ENCODE data around the gene MAFB.

Gene MAFB

DNA sequence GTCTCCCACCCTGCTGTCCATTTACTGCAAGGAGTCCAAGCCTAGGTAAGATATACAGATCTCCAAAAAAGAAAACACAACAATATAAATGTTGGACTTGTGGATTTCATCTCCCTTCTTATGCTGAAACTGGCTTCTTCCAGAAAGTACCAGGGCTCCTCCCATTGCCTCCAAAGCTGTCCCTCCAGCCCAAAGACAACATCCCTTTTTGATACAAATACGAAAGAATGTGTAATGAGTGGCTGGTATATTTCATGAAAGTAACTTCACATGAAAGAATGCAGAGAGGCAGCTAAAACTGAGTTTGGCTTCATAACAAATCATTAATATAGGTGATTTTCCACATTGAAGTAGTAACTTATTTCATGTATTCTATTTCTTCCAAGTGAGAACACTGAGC, 7.9 kb downstream of the MAFB start:
- DNase-seq, result no peak

DNA sequence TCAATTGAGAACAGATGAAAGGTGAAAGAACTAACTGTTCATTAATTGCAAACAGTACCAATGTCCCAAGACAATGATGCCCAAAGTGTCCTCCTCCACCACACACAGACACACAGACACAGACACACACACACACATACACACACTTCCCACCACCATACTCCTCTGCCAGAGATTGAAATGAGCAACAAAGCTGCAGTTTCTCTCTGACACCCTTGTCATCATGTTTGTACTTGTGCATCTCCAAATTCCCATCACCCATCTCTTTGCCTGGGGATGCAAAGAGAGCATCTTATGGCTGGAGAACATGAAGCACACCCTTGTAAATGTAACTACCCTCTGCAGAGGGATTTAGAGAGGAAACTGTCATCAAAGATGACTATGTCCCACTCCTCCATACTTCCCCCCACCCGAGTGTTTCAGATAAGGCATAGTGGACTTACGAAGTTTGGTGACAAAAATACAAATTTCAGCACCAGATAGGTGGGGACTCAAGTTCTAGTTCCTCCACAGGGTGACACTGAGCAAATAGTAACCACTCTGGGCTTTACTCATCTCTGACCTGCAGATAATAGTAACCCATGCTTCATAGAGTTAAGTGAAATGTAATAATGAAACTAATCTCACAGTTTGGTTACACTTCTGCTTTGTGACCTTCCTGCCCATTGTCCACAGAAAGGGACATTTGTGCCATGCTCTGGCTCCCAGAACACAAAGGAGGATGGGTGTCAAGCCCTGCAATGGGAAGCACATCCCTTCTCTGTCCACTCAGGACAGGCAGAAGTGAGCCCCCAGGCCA, 8.7 kb downstream of the MAFB start:
- no peak for DNase-seq

DNA sequence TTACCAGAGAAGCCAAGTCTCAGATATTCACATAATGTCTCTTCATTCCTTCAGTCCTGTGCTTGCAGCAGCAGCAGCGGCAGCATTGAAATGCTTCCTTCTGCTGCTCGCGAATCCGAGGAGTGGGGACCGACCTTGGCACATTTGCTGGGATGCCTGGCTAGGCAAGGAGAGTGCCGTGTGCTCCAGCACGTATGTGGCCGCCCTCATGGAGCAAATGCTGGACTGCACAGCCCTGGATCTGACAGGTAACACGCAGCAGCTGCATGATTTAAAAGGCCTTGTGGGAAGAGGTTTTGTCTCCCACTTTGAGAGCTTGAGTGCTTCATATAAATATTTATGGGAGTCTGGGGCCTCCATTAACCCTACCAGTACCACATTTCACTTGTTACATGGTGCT, 9.9 kb downstream of the MAFB start:
- DNase-seq, result no peak

DNA sequence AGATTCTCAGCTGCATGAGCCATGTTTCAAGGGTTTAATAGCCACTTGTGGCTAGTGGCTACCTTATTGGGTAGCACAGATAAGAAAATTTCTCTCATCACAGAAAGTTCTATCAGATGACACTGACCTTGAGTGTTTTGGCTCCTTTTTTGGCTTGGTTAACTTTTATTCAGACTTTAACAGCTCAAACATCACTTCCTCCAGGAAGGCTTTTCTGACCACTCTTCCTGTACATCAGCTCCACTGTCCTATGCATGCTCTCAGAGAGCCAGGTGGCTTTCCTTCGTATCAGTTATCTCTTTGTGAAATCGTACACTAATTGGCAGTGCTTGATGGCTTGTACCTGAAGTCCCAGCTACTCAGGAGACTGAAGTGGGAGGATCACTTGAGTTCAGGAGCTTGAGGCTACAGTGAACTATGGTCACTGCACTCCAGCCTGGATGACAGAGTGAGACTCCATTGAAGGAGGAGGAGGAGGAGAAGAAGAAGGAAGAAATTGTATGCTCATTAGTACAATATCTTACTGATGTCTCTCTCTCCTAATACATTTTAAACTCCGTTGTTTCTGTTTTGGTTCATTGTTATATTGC, 10.7 kb downstream of the MAFB start:
- no peak for DNase-seq

DNA sequence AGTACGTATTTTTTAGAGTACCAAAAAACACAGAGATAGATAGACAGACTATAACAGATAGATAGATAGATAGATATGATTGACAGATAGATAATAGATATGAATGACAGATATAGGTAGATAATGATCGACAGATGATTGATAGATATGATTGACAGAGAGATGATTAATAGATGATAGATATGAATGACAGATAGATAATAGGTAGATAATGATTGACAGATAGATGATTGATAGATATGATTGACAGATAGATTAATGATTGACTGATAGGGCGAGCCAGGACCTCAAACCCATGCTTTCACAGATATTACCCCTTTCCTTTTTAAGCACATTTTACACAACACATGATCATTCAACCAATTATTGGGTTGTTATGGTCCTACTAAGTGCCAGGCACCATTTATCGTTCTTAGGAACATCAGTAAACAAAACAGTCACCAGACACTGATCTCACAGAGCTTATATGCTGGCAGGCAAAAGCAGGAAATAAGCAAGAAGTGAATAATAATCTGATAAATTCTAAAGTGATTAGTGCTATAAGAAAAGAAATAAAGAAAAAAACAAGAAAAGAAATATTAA, 11.6 kb downstream of the MAFB start:
- DNase-seq, result no peak

DNA sequence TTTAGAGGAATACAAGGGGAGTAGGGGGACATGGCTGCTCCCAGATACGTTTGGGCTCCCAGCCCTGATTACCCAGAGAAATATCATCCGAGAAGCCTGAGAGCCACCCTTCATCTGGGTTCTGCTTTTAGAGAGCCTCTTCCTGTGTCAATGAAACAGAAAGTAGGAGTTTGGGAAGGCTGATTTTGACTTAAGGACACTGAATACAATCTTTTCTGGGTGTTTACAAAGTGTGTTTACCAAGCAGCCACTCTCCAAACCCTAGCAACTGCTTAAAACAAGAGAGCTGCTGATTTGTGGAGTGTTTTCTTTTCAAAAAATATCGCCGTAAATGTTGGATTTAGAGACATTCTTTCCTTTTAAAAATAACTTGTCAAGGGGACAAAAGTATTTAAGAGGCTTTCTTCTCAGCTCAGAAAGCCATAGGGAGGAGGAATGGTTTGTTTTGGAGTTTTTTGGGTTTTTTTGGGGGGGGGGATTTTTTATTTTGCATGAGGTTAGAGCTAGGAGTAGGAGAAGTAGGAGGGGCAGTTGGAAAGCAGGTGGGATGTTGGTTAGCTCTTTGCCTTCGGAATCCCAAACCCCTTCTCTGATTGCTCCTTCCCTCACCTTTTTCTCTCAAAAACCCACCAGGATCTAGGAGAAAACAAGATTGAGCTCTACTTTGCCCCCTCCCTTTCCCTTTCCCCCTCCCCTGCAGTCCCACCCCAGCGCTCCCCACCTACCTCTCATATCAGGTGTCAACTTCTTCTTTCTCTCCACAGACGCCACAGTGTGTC, 12.4 kb downstream of the MAFB start:
- DNase-seq, result no peak

DNA sequence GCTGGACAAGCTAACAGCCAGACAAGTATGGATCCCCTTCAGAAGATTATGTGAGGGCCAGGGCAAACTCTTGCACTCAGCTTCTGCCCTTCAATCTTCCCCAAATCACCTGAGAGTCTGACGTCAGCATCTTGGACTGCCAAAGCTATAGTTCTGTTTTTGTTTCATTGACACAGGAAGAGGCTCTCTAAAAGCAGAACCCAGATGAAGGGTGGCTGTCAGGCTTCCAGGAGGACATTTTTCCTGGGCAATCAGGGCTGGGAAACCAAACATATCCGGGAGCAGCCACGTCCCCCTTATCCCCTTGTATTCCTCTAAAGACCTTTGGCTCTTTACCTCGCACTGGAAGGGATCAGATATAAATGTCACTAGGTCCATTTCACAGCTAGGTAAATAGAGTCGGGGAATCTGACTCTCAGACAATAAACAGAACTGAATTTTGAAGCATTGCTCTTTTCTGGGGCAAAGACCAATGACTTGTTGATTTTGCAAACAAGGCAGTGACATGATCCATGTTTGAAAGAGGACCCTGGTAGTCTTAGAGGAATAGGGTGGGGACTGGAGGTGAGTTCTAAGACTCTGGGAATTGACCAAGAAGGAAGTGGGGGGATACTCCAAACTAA, 13.3 kb downstream of the MAFB start:
- DNase-seq, result no peak

DNA sequence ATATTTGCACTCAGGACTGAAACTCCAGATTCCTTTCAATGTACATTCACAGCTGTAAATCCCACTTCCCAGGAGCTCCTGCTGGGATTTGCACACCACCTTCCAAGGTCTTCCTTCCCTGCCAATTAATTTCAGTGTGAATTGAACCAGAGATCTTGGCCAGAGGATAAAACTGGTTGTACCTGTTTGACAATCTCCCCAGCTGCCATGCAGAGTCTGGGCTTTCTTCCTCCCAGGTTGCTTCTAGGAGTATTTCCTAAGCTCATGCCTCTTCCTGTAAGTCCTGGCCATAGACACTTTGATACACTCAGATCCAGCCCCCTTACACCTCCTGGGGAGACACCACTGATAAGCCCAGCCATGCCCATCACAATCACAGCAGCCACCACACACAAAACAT, 15.6 kb downstream of the MAFB start:
- DNase-seq, result no peak

DNA sequence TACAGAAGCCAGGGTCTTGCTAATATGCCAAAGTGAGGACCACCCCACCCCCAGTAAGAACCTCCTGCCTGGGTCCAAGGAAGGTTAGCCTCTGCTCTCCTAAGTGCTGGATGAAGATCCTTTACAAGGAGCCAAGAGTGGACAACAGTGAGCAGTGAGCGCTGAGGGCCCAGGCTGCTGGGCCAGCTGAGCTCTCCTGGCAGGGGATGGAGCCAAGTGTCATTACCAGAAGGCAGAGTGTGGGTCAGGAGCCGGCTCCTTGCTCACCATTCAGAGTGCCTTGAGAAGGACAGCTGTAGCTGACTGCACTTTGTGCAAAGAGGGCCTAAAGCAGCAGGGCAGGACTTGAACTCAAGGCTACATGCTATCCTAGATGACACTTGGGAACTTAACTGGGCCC, 16.9 kb downstream of the MAFB start:
- no peak for DNase-seq

DNA sequence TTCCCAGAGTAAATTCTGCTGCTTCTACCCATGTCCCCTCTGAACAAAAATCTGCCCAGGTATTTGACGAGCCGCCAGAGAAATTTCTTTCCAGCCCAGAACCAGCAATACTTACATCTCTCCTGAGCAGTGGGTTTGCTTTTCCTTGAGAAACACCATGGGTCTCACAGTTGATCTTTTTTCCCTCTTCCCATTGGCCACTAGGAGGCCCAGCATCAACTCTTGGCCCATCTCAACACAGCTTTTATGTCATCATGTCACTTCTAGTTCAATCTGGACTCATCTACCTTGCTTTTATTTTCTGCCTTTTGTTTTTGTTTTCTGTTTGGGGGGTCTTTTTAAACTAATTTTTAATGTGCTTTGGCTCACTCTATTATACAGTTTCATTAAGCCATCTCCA, 18.8 kb downstream of the MAFB start:
- DNase-seq, result no peak

DNA sequence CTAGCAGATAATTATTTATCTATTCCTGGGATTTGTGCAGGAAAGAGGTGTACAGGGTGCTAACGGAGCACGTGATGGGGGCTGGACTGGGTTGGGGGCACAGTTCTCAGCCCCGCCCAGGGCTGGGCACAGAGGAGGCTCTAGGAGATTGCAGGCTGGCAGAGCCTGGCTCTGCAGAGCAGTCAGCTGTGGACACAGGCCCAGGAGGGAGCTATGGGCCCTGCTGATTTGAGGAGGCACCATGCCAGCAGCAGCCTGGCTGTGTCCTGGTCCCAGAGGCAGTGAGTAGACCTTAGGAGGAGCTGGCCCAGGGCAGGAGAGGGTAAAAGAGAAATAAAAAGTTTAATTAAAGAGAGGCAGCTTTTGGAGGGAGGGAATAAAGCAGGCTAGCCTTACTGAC, 19.3 kb downstream of the MAFB start:
- no peak for DNase-seq

DNA sequence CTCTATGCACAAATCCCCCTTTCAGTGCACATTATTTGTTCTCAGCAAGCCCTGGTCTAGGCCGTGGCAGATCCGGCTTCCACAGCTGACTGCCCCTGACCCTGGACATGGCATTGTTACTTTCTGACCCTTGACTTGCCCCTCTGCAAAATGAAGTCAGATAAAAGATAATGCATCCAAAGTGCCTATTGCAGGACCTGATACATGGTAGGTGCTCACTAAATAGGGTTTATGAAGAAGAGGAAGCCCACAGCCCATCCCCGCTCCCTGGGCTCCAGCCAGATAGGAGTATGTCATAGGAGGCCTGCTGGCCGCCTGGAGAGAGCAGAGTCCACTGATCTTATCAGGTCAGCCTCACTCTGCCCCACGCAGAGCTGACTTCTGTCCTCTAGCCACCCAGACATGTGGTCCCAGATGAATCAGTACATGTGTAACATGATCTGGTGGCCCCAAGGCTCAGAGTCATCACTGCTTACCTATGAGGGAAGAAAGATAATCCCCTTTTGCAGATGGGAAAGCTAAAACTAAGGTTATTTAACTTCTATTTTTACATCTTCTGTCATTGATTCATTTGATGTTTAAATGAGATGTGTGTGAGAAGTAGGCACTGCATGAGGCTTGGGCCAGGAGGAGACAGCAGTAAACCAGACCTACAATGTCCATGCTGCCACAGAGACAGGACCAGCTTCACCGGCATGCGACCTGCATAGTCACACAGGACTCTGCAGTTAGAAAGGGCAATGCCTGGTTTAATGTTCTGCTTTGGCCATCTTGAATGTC, 20.4 kb downstream of the MAFB start:
- no peak for DNase-seq

DNA sequence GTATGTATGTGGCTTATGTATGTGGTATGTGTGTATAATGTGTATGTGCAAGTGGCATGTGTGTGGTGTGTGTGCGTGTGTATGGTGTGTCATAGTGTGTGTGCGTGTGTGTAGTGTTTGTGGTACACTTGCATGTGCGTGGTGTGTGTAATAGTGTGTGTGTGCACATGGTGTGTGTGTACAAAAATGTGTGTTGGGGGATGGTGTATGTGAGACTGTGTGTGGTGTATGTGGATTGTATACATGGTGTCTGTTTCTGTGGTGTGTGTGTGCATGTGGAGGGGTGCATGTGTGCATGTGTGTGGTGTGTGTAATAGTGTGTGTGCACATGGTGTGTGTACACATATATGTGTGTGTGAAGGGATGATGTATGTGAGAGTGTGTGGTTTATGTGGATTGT, 21.5 kb downstream of the MAFB start:
- DNase-seq, result no peak

DNA sequence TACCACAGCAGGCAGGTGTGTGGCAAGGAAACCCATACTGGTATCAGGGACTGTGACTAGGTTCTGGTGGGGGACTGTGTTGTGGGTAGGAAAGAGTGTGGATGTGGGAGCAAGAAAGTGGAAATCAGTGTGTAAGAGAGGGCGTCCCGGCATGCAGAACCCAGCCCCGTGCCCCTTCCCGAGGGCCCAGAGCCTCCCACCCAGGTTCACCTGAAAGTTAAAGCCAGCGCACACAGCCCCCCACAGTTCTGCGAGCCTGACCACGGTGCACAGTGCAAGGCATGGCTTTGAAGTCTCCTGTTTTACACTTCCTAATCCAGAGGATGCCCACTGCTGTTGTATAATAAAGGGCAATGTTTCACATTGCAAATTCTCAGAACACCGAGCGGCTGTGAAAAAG, 22.7 kb downstream of the MAFB start:
- no peak for DNase-seq

DNA sequence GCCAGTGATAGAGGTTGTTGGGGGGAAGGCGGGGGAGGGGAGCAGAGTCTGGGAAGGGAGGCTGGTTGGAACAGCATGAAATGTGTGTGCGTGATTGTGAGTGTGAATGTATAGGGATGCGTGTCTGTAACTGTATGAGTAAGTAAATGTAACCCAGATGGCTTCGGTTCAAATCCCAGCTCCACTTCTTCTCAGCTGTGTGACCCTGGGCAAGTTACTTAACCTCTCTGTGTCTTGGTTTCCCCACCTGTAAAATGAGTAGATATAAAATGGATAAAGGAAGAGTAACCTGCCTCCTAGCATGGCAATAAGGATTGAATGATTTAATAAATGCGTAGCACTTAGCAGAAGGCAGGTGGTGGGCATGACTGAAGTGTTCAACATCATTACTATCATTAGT, 24.1 kb downstream of the MAFB start:
- no peak for DNase-seq

DNA sequence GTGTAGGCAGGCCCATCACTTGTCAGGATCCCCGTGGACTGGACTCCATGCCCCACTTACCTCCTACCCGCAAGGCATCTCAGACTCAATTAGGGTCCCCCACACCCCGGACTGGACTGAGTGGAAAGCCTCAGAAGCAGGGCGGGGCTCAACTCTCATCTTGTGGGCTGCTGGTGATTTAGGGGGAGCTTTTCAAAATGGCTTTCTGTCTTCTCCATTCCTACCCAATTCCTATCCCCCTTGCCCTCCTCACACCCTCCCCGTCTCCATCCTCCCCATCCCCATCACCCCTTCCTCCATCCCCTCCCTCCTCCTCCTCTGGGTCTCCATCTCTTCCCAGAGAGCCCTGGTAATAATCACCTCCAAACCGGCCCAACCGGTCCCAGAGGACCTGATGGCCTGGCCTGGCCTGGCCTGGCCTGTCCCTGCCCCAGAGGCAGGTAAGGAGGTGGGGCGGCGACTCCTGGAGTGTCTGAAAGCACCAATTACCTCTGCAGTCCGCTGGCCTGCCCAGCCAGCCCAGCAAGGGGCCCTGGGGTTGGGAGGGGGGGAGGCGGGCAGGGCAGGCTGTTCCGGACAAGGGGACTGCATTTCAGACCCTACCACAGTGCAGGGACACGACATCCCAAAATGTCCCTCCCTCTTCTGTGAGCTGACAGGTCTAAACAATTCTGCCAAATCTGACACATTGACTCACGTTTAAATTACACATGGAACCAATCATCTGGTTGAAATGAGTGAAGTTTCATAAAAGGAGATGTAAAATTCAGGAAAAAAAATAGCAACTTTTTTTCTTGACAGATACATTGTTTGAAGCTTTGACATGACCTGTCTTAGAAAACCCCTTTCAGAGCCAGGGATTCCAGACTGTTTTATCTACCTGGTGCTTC, 24.8 kb downstream of the MAFB start:
- no peak for DNase-seq

DNA sequence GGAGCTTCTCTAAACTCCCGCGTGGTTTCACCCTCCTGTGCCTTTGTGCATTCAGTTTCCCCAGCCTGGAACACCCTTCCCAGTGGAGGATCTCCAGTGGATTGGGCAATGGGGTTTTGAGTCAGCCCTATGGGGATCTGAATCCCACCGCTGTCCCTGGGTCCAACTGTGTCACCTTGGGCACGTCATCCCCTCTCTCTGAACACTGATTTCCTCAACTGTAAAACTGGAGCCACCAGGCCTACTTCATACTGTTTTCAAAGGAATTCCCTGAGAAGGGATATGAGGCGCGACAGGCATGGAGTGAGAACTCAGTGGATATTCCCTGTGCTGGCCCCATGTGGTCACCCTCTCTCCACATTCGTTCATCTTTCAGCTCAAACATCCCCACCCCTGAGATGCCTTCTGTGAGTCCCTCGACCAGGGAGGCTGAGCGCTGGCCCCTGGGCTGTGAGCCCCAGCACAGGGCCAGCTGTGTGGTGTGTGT, 25.7 kb downstream of the MAFB start:
- no peak for DNase-seq

DNA sequence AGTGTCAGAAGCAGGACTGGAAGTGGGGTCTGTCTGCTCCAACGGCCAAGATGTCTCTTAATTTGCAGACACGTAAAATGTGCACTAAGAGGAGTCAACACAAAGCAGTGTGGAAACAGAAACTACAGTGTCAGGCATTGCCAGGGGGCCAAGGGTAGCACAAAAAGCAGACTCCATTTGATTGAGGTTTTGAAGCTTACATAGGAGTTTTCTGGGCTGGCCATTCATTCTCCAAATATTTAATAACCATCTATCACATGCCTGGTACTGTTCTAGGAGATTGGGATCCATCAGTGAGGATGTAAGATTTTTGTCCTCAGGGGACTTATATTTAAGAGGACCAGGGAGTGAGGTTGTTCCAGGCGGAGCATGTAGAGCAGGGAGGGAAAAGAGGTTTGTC, 29.5 kb downstream of the MAFB start:
- no peak for DNase-seq

DNA sequence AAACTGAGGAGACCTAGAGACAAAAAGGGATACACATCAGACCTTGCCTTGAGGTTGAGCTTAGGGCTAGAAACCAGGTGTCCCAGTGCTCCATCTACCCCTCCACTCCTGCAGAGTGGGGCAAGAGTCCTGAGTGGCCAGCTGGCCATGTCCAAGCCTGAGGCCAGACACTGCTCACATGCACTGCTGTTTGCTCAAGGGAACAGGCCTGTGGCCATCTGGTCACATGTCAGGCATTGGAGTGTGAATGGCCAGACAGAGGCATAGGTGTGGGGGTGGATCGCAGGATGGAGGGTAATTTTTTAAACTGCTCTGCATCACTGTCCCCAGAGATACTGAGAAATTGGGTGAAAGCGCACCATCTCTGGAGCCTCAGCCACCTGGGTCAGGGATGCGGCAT, 30.5 kb downstream of the MAFB start:
- DNase-seq, result no peak

DNA sequence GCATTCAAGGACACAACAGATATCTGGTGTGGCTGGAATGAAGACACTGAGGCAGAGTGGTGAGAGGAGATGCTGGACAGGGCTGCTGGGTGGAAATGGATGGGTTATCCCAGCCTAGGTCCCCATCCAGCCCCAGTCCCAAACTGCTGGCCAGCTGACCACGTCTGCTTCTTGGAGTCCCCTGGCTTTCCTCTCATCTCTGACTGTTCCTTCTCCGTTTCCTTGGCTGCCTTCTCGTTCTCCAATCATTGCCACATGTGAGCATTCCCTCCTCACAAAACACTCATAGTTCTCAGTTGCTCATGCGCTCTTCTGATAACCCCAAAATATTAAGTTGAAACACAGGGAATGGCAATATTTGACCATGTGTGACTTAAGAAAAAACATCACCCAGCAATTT, 31.5 kb downstream of the MAFB start:
- DNase-seq, result no peak

DNA sequence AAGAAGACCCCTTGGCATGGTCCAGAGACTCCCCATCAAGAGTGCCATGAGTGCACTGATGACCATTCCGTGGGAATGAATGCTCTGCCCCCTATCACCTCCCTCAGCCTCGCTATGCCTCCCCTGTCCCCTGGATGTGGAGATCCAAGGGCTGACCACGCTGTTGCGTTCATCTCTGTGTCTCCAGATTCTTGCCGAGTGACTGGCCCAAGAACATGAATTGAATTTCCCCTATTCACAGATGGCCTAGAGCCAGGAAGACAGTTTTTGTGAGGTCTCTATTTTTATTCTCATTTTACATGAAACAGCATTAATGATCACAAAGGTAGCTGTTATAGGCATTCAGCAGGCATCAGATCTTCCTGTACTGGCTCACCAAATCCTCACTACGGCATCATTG, 33.6 kb downstream of the MAFB start:
- no peak for DNase-seq
